NCI-H1694 (cell line): Measurements from ENCODE around the gene ARHGAP12.

Experiments used
- DNase-seq: peaks from one replicate; lab custom pipeline; 2025; lab: John Stamatoyannopoulos, UW

Gene ARHGAP12

GRCh38 chr10:31876652-31877352, 51.8 kb downstream of the ARHGAP12 start:
- DNase-seq = no peak

GRCh38 chr10:31875608-31876007, 53.0 kb downstream of the ARHGAP12 start:
- DNase-seq = no peak

- no peak for DNase-seq
These were observed 54.9 kb downstream of the ARHGAP12 start for GRCh38 chr10:31873724-31874123.

- no peak for DNase-seq
These were observed 57.2 kb downstream of the ARHGAP12 start for GRCh38 chr10:31871266-31872065.

GRCh38 chr10:31867646-31868045, 61.0 kb downstream of the ARHGAP12 start:
- DNase-seq = no peak

- DNase-seq = no peak
These were observed 62.4 kb downstream of the ARHGAP12 start for GRCh38 chr10:31866118-31866670.

GRCh38 chr10:31864834-31865518, 63.7 kb downstream of the ARHGAP12 start:
- DNase-seq = no peak

GRCh38 chr10:31855033-31855432, 73.6 kb downstream of the ARHGAP12 start:
- DNase-seq = no peak

- no peak for DNase-seq
These were observed 75.0 kb downstream of the ARHGAP12 start for GRCh38 chr10:31853629-31854028.

GRCh38 chr10:31851216-31851615, 77.4 kb downstream of the ARHGAP12 start:
- DNase-seq = no peak

GRCh38 chr10:31847515-31847914, 81.1 kb downstream of the ARHGAP12 start:
- no peak for DNase-seq

GRCh38 chr10:31838709-31839108, 89.9 kb downstream of the ARHGAP12 start:
- DNase-seq = no peak

GRCh38 chr10:31838065-31838464, 90.6 kb downstream of the ARHGAP12 start:
- no peak for DNase-seq

GRCh38 chr10:31836569-31837406, 91.8 kb downstream of the ARHGAP12 start:
- no peak for DNase-seq

- DNase-seq = no peak
These were observed 94.9 kb downstream of the ARHGAP12 start for GRCh38 chr10:31833753-31834152.

- no peak for DNase-seq
These were observed 96.4 kb downstream of the ARHGAP12 start for GRCh38 chr10:31832261-31832660.

GRCh38 chr10:31830887-31831286, 97.7 kb downstream of the ARHGAP12 start:
- DNase-seq = no peak

- DNase-seq = no peak
These were observed 98.9 kb downstream of the ARHGAP12 start for GRCh38 chr10:31829776-31830175.

- DNase-seq = no peak
These were observed 105.3 kb downstream of the ARHGAP12 start for GRCh38 chr10:31823358-31823757.

- DNase-seq = no peak
These were observed 105.9 kb downstream of the ARHGAP12 start for GRCh38 chr10:31822616-31823318.

GRCh38 chr10:31822150-31822549, 106.5 kb downstream of the ARHGAP12 start:
- no peak for DNase-seq
